GM18508 (cell line): ENCODE measurements around the gene THEMIS.

Experiments used
- ATAC-seq: cut with Tn5 transposase; IDR thresholded peaks from one replicate; pipeline ENCODE4 v1.9.1; 2021; ENCODE audit warnings: moderate number of reproducible peaks; ENCODE audit not compliant: insufficient read depth, unreplicated experiment

THEMIS gene

DNA sequence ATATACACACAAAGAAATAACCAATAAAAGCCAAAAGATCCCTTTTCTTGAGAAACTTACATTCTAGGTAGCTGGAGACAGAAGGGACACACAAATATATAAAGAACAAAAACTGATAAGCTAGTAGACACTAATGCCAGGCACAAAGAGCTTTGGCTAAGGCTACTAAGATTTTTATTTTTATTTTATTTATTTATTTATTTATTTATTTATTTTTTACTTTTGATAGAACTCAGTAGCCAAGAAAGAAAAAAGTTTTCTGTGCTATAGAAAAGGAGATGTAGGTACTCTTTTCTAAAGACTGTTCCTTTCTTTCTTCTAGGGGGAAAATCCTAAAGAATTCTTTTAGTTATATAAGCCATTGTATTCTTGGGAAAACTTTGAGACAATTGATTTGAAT lies 34.1 kb downstream of the THEMIS start:
- ATAC-seq: no peak

DNA sequence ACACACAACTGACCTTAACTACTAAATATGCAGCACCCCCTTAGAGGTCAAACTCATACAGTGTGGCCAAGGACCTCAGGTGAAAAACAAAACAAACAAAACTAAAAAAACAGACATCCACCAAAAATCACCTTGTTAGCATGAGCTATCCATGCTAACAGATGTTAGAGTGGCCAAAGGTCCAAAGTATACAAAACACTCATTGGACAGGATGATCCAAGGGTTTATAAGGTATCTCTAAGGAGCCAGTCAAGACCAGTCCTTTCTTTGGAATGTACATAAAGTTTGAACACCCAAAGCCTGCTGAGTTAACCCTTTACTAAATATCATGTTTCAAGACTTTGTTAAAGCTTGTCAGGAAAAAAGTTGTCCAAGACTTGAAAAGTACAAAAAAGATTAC lies 35.8 kb downstream of the THEMIS start:
- no peak for ATAC-seq

DNA sequence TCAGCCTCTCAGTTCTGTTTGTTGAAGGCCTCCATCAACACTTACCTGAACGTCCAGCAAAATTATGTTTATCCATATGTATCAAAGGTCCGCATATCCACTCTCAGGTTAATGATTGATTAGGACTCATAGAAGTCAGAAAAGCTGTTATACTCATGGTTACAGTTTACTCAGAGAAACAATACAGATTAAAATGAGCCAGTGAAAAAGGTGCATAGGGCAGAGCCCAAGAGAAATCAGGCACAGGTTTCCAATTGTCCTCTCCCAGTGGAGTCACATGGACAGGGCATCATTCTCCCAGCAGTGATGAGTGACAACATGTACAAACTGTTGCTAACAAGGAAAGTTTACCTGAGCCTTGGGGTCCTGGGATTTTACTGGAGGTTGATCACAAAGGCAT lies 36.2 kb downstream of the THEMIS start:
- ATAC-seq: no peak

DNA sequence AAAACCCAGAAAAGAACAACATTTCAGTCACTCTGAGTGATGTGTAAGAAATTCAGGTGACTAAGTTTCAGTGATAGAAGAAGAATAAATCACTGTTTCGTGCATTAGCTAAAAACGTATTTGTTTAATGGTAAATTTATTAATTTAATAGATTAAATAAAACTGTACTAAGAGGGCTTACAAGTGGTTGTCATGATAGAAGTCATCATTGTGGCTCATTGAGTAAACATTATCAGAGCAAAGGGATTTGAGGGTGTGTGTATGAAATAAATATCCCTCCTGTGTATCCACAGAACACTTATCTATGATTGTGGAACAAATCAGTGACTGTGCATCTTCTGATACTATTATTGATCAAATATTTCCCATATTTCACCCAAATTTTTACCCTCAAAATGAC lies 40.1 kb downstream of the THEMIS start:
- no peak for ATAC-seq

DNA sequence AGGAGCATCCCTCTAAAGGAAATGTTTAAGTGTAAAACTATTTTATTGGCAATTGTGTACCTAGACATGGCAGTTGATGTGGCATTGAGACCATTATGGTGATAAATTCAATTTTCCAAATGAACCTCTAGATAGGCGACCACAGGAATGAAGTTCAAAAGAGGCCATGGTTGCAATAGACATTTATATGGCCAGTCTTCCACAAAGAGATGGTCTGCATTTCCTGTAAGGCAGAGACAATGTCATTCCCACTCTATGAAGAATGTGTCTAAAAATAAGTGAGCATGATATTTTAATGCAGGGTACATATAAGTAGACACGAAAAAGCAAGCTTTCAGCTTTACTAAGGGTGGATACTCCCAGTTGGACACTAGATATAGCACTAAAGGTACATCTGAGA lies 40.9 kb downstream of the THEMIS start:
- ATAC-seq: no peak

DNA sequence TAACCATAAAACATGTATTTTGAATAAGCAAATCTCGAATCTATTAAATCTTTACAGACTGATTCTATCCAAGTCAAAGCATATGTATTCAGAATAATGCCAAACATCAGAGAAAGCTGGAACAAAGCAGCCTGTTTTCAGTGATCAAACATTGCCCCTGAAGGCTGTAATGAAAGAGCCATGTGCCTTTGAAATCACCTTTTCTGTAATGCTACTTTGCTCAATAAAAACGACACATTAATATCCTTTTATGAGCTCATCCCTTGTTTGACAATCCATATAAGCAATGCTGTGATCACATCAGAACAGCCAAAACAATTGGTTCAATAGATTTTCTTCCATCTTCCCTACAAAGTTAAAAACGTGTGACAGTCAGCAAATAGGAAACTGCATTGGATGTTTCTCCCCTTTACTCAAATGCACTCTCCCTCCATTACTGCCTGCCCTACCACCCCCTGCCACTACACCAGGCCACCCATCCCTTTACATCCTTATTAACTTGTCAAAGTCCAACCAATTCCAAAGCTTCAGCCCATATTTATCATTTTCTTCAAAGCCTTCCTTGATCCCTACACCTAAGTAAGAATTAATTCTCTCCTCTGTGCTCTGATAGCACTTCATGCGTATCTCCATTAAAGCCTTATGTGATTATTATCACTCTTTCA lies 42.0 kb downstream of the THEMIS start:
- no peak for ATAC-seq

DNA sequence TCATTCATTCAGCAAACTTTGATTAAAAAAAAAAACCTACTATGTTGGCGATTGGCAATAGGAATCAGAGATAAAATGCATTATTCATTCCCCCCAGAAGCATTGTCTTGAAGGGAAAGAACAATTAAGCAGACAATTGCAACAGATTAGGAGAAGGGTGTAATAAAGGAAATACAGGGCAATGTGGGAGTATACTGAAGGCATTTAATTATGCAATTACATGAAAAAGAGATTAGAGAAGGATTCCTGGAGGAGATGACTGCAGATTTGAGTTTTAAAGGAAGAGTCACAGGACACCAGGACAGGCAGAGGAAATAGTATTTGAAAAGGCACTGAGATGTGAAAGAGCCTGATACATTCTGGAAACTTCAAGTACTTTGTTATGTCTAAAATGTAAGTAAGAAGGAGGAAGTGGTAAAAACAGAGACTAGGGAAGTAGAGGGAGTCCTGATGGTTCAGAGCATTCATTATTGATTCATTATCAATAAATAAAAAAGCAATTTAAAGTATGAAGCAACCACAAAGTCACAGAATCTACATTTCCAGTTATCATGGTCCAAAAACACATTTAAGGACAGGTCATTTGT lies 43.7 kb downstream of the THEMIS start:
- ATAC-seq: no peak

DNA sequence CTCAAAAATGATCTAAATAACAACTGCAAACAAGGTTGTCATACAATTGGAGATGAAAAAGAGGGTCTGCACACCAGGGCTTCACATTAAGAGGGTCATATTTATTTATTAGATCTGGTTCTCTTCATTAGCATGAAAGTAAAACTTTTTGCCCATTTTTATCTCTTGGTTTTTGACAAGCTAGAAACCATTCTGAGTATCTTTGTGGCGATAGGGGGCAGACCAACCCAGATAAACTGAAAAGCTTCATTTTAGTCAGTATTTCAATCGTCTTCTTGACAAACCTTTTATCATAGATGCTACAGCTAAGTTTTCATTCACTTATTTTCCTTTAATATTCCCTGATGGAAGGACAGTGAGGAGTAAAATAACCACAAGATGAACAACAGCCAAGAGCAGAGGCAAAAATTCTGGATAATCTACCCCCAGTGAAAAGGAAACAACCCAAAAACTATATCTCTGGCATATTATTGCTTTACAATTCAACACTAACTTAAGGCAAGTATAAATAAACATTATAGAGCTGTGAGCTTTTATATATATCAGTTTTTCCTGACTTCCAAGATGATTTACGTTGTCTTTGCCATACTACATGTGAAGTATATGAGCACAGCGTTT lies 45.2 kb downstream of the THEMIS start:
- no peak for ATAC-seq

DNA sequence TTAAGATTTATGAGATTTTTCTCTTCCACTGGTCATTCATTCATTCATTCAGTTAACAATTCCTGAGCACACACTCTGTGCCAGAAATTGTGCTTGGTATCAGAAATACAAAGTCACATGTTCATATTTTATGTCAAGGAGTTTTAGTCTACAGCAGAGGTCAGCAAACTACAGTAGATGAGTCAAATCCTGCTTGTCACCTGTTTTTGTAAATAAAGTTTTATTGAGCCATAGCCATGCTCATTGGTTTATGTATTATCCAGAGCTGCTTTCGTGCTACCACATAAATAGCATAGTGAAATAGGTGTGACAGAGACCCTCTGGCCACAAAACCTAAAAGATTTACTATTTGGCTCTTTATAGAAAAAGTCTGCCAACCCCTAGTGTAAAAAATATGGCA lies 46.8 kb downstream of the THEMIS start:
- no peak for ATAC-seq

DNA sequence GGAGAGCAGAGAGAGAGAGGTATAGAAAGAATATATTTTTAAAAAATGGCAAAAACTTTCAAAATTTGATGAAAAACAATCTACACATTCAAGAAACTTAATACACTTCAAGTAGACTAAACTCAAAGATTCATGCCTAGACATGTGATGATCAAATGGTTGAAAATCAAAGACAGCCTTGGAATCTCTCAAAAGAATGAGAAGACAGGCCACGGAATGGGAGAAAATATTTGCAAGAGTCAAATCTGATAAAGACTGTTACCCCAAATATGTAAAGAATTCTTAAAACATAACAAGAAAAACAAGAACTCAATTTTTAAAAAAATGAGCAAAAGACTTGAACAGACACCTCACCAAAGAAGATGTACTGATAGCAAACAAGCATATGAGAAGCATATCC lies 49.7 kb downstream of the THEMIS start:
- ATAC-seq: no peak

DNA sequence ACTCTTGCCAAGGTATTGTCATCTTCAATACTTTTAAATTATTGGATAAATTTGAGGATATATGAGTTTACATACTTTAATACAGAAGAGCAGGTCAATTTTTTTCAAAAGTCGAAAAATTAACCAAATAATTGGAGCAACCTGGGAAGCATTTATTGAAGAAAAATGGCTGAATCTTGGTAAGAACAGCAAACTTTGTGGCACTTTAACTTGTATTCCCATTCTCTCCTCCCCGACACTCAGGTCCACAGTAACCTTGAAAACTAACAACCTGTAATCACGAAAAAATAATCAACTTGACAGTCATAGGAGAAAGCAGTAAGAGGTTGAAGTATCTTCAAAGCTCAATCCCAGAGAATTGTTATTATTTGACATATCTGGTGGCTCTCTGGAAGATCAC lies 55.6 kb downstream of the THEMIS start:
- ATAC-seq: no peak

DNA sequence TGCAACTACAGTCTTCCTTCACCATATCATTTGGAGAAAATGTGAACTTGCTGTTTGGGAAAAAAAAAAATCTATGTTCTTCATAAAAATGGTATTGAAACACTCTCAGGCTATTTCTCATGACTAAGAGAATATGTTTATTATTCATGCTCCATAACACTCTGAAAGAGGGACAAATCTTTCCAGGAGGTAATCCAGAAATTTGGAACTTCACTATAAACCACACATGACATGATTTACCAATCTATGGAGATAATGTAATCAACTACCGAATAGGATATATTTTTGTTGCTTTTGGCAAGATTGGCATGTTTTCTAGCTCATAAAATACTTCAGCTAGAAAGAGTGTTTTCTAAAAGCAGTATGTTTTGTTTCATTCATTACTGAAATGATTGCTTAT lies 56.3 kb downstream of the THEMIS start:
- no peak for ATAC-seq

DNA sequence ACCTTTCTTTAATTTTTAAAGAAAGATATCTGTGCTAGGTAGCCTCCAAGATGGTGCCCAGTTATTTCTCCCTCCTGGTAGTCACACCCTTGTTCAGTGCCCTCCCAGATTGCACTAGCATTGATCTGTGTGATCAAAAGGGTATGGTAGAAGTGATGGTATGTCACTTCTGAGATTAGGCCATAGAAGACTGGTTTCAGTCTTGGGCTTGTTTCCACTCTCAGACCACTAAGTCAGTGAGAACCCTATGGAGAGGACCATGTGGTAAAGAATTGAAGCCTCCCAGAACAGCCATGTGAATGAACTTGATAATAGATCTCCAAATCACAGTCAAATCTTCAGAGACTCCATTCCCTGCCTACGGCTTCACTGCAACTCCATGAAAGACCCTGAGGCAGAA lies 57.3 kb downstream of the THEMIS start:
- no peak for ATAC-seq

DNA sequence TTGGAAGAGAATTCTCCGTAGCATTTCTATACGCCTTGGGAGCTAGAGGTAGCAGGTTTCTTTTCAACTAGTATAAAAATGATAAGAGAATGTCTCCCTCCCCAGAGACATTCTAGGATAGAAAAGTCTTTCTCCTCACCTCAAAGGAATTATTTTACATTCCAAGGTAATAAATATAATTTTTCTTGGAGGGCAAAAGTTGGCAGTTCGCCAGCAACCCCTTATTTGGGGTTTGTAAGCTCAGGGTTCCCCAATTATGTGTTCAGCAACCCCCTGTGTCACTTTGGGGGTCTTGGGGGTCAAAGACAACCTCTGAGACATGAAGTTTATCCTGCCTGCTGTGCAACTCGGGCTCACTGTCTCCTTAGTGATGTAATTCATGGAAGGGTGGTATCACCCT lies 58.3 kb downstream of the THEMIS start:
- ATAC-seq: no peak

DNA sequence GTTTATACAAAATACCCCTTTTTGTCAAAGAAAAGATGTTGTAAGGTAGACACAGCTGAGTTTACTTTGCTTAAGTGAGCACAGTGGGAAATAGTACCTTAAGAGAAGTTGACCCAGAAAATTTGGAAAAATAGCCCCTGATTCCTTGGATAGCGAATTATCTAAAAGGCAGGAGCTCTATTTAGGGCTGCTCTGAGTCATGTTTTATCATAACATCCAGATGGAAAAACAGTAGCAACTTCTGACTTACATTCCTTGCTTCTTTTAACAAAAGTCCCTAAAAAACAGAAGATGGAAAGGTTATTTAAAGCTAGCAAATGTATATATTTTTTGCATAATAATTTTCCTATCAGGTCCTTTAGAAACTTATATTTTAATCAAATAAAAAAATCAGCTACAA lies 59.0 kb downstream of the THEMIS start:
- ATAC-seq: no peak

DNA sequence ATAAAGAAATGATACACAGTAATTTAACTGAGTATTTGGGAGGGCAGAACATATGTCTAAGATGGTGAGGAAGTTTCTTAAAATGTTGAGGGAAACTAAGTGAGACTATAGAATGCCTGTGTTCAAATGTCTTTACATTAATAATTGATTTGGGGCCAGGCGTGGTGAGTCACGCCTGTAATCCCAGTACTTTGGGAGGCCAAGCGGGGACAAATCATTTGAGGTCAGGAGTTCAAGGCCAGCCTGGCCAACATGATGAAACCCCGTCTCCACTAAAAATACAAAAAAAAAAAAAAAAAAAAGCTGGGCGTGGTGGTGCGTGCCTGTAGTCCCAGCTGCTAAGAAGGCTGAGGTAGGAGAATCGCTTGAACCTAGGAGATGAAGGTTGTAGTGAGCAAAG lies 66.7 kb downstream of the THEMIS start:
- ATAC-seq: no peak

DNA sequence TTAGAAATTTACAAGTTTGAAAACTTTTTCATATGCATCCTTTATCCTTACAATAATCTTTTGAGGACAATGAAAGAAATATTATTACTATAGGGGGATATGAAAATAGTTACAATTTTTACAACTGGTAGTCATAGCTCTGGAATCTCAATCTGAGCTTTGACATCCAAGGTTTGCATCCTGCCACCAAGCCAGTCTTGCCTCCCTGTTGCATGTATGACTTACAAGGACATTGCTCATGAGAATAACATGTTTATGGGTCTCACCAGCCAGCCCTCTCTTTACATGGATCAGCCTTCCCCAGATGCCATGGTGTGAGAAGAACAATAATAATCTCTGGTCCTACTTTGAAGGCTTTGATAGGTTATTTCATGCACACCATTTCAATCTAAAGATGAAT lies 67.5 kb downstream of the THEMIS start:
- ATAC-seq: no peak

DNA sequence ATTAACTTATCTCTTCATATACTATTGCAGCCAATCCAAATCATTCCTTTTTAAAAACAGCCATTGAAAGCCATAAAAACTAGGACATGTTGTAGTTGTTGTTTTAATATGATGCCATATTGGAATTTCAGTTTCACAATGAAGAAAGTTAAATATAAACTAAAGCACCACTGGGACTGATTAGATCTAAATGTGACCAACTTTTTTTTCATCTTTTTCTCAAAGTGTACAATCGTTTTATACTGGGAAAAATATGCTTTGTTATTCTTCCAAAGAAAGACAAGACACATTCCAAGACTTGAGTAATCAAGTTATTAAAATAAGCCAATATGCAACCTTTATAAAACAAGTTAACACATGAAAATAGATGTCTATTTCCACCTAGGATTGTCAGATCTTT lies 68.5 kb downstream of the THEMIS start:
- ATAC-seq: no peak

DNA sequence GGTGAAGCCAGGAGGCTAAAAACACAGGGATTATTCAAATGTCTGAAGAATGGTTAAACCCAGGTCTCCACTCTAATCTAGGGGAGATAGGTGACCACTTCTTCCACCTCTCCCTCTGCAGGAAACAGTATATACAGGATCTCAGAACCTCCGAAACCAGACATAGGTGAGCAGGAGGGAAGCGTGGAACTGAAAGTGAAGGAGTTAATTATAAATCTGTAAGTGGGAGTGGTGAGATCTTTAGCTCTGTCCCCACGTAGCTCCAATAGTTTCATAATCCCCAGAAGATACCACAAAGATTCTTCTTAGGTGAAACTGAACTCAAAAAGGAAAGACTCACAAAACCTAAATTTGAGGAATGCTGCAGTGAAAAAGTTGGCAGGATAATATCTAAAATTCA lies 76.8 kb downstream of the THEMIS start:
- no peak for ATAC-seq

DNA sequence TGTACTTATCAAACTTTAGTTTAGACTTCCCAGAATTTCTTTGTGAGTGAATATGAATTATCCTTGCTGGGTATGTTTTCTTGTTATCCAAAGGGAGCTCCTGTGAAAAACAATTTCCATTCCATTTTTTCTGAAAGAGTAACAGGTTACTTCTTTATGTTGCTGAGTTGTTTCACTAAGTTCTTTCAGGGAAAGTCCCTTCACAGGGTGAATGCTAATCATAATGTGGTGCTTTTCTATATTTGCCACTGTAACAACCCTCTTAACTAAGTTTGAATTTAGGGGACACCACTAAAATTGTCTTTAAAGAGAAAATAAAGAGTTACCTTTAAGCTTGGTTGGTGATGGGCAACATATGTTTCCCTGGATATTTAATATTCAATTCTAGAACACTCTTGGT lies 79.4 kb downstream of the THEMIS start:
- no peak for ATAC-seq

DNA sequence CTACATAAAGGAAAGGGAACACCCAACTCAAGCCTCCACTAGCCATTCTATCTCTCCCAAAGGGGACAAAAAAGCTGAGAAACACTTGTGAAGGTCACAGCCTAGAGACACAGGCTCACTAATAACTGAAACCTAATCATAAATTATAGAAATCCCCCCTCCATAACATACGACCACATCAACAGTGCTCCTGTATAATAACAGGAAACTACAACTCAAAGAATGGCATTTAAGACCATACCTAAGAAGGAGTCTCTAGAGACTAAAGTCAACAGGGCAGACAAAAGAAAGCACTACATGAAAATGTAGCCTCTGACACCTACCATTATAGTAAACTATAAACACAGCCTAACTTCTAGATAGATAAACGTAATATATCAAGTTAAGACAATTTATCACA lies 82.7 kb downstream of the THEMIS start:
- no peak for ATAC-seq

DNA sequence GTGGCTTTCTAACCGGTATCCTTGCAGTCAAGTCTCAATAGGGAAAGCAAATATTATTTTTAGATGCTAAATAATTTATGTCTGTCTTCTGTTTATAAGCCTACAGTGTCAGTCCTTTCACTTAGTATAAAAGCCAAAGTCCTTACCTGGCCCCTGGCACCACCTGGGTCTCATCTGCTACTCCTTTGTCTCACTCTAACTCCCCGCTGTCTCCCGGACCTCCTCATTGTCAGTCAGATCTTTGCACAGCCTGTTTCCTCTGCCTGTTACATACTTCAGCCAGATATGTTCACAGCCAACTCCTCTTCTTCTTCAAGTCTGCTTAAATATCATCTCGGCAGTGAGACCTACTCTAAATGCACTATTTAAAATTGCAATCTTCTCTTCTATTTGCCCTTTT lies 84.2 kb downstream of the THEMIS start:
- no peak for ATAC-seq
